ENCODE data around the gene C6orf118.

GRCh38 chr6:165325609-165326008 lies 16.2 kb upstream of the C6orf118 start:
- TF ChIP-seq TCF12 (IDR thresholded peaks at IDR 0.05; ENCODE audit: low read depth) (no peak), REST (IDR thresholded peaks at IDR 0.05; ENCODE audit: low read depth) (no peak)

Measured in Ishikawa (cell line).